HG03039 (cell line): ENCODE results near the gene LINC01488.

Source experiments
- ATAC-seq: cut with Tn5 transposase; IDR thresholded peaks from one replicate; pipeline ENCODE4 v1.9.1; 2021; ENCODE audit warnings: mild to moderate bottlenecking, moderate library complexity; ENCODE audit not compliant: unreplicated experiment

LINC01488 gene

GRCh38 chr11:69504127-69504526 lies 22.7 kb downstream of the LINC01488 start:
- no peak for ATAC-seq

GRCh38 chr11:69504576-69505335 lies 23.3 kb downstream of the LINC01488 start:
- no peak for ATAC-seq

- ATAC-seq: no peak
Measured at GRCh38 chr11:69508974-69509373, 27.5 kb downstream of the LINC01488 start.

GRCh38 chr11:69509381-69509780 lies 27.9 kb downstream of the LINC01488 start:
- ATAC-seq: no peak

- no peak for ATAC-seq
Measured at GRCh38 chr11:69509846-69510390, 28.5 kb downstream of the LINC01488 start.

GRCh38 chr11:69510471-69511357 lies 29.3 kb downstream of the LINC01488 start:
- no peak for ATAC-seq

GRCh38 chr11:69511358-69512055 lies 30.0 kb downstream of the LINC01488 start:
- ATAC-seq: no peak

GRCh38 chr11:69512136-69512535 lies 30.7 kb downstream of the LINC01488 start:
- ATAC-seq: no peak

GRCh38 chr11:69512790-69513189 lies 31.3 kb downstream of the LINC01488 start:
- ATAC-seq: no peak

GRCh38 chr11:69513196-69513595 lies 31.7 kb downstream of the LINC01488 start:
- no peak for ATAC-seq

GRCh38 chr11:69513663-69514224 lies 32.3 kb downstream of the LINC01488 start:
- no peak for ATAC-seq

GRCh38 chr11:69514771-69515170 lies 33.3 kb downstream of the LINC01488 start:
- ATAC-seq: no peak

GRCh38 chr11:69515271-69516245 lies 34.1 kb downstream of the LINC01488 start:
- ATAC-seq: no peak

- ATAC-seq: no peak
Measured at GRCh38 chr11:69516526-69516925, 35.1 kb downstream of the LINC01488 start.

GRCh38 chr11:69518081-69518950 lies 36.9 kb downstream of the LINC01488 start:
- ATAC-seq: no peak

- ATAC-seq: no peak
Measured at GRCh38 chr11:69520186-69520916, 38.9 kb downstream of the LINC01488 start.

GRCh38 chr11:69521457-69521856 lies 40.0 kb downstream of the LINC01488 start:
- ATAC-seq: no peak

GRCh38 chr11:69523453-69523852 lies 42.0 kb downstream of the LINC01488 start:
- ATAC-seq: no peak
